Measurements from ENCODE around the gene HSPBP1.

HSPBP1 gene

GRCh38 chr19:55229789-55230182 is 50.1 kb downstream of the HSPBP1 start:
- H3K4me3 ChIP-seq (replicated peaks; ENCODE audit: low read depth, low read length): no peak overlapping the region
- TF ChIP-seq CTCF (IDR thresholded peaks at IDR 0.05; ENCODE audit: low read length, missing control alignments): no peak
- no peak for DNase-seq (ENCODE audit: low read depth)

- DNase-seq (ENCODE audit: low read depth): no peak
- TF ChIP-seq CTCF (IDR thresholded peaks at IDR 0.05; ENCODE audit: low read length, missing control alignments): no peak
Measured at GRCh38 chr19:55229145-55229788, 50.6 kb downstream of the HSPBP1 start.

GRCh38 chr19:55228403-55229031 is 51.4 kb downstream of the HSPBP1 start, which contains the start of gene TMEM86B:
TSS of gene TMEM86B (minus strand) at chr19:55228763. CDS start at chr19:55228741, 22 bp downstream.
- TF ChIP-seq CTCF (IDR thresholded peaks at IDR 0.05; ENCODE audit: low read length, missing control alignments): no peak
- no peak for DNase-seq (ENCODE audit: low read depth)
- H3K4me3 ChIP-seq (replicated peaks; ENCODE audit: low read depth, low read length): no peak within 1 kb of the TSS

More at GRCh38 chr19:55229145-55229788, 50.6 kb downstream of the HSPBP1 start:
- no peak overlapping the region for H3K4me3 ChIP-seq (replicated peaks; ENCODE audit: low read depth, low read length)

- DNase-seq (ENCODE audit: low read depth): no peak
- TF ChIP-seq CTCF (IDR thresholded peaks at IDR 0.05; ENCODE audit: low read length, missing control alignments): no peak
- H3K4me3 ChIP-seq (replicated peaks; ENCODE audit: low read depth, low read length): no peak overlapping the region
Measured at GRCh38 chr19:55228015-55228391, 51.9 kb downstream of the HSPBP1 start.

- no peak overlapping the region for H3K4me3 ChIP-seq (replicated peaks; ENCODE audit: low read depth, low read length)
- no peak for DNase-seq (ENCODE audit: low read depth)
- TF ChIP-seq CTCF (IDR thresholded peaks at IDR 0.05; ENCODE audit: low read length, missing control alignments): no peak
Measured at GRCh38 chr19:55227241-55228014, 52.5 kb downstream of the HSPBP1 start.

- no peak overlapping the region for H3K4me3 ChIP-seq (replicated peaks; ENCODE audit: low read depth, low read length)
- no peak for TF ChIP-seq CTCF (IDR thresholded peaks at IDR 0.05; ENCODE audit: low read length, missing control alignments)
- DNase-seq (ENCODE audit: low read depth): no peak
Measured at GRCh38 chr19:55226788-55227187, 53.1 kb downstream of the HSPBP1 start.

All from fibroblast of pulmonary artery (primary cell).